ENCODE results near the gene STARD7.
A peak's percentile ranks its signal among the peaks of the same experiment; 100 is the strongest.
"Not testable (repeated sequence)": the region's sequence is repeated elsewhere in the genome, so short reads cannot be mapped to it uniquely, and the experiment has no call there.

STARD7 gene

DNA sequence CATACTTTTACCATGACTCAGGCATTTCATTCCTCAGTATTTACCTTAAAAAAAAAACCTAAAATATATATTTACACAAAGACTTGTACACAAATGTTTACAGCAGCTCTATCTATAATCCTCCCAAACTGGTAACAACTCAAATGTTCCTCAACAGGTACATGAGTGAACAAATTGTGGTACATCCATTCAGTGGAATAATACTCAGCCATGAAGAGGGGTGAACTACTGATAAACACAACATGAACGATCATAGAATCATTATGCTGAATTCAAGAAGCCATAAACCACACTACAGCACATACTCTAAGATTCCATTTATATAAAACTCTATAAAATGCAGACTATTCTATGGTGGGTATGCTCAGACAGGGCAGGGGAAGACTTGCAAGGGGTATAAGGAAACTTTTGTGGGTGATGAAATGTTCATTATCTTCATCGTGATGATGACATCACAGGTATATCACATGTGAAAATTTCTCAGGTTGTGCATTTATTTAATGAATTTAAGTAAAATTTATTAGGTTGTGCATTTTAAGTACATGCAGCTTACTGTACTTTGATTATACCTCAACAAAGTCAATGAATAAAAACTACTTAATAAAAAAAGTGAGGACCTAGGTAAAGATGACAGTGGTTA, 38.6 kb downstream of the STARD7 start:
- Mint-ChIP-seq H3K4me1 (peaks cover 42% of the 10 kb centered on the region), H3K36me3 (peaks cover under 1% of the 10 kb centered on the region), H3K9me3 (no peaks in the 10 kb centered on the region), H3K4me3 (no peak overlapping the region), H3K27ac (no peak overlapping the region)
- DNase-seq (ENCODE audit: low spot score in 2 of 2) (no peak), ATAC-seq (no peak)

- Mint-ChIP-seq H3K27ac (no peak overlapping the region), H3K4me1 (peaks cover 55% of the 10 kb centered on the region), H3K36me3 (peaks cover 23% of the 10 kb centered on the region), H3K9me3 (no peaks in the 10 kb centered on the region), H3K4me3 (peak overlapping the region; percentile 9)
- DNase-seq (ENCODE audit: low spot score in 2 of 2), result no peak
- ATAC-seq, result no peak
Measured at GRCh38 chr2:96167407-96168013, 41.1 kb downstream of the STARD7 start.

DNA sequence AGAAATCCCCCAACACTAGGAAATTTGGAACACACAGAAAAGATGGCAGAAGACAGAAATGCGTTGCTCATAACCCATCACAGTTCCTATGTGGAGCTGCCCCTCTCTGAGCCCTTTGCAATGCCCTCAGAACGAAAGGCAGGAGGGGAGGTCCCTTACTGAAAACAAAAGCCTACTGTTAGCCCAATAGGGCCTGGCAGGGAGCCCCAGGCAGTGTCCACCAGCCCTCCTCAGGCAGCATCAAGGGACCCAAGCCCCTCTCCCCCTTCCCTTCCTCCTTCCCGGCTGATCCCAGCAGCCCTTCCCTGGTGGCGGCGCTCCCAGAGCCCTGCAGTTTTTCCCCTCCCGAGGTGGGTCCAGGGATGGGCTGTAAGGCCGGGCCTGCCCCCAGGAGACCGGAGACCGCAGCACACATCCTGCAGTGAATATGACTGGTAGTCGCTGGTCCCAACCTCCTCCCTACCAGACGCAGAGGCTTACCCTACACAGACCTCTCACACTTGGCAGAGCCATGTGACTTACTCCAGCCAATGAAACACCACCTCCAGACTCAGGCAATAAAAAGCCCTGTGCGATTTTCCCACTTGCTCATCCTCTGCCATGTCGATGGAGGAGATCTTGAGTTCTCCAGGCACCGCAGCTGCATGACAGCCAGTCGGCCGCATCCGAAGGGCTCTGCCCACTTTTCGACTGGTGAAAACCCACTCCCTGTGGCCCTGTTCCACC, 44.0 kb downstream of the STARD7 start:
- DNase-seq (ENCODE audit: low spot score in 2 of 2) (peak; percentile 70 to 93), ATAC-seq (peak; percentile 91)
- peak overlapping the region; percentile 98 for H3K27ac Mint-ChIP-seq
- peak overlapping the region; percentile 79 for H3K4me3 Mint-ChIP-seq
- peaks cover 30% of the 10 kb centered on the region for H3K36me3 Mint-ChIP-seq
- H3K4me1 Mint-ChIP-seq, result peaks cover 70% of the 10 kb centered on the region
- H3K9me3 Mint-ChIP-seq, result peaks cover 3% of the 10 kb centered on the region

- ATAC-seq, result peak; percentile 72
- H3K4me3 Mint-ChIP-seq, result peak overlapping the region; percentile 79
- DNase-seq (ENCODE audit: low spot score in 2 of 2), result peak; percentile 68 to 90
- H3K4me1 Mint-ChIP-seq, result peaks cover 77% of the 10 kb centered on the region
- H3K9me3 Mint-ChIP-seq, result peaks cover 3% of the 10 kb centered on the region
- H3K36me3 Mint-ChIP-seq, result peaks cover 36% of the 10 kb centered on the region
- H3K27ac Mint-ChIP-seq, result peak overlapping the region; percentile 98
Measured at GRCh38 chr2:96163768-96164429, 44.7 kb downstream of the STARD7 start.

DNA sequence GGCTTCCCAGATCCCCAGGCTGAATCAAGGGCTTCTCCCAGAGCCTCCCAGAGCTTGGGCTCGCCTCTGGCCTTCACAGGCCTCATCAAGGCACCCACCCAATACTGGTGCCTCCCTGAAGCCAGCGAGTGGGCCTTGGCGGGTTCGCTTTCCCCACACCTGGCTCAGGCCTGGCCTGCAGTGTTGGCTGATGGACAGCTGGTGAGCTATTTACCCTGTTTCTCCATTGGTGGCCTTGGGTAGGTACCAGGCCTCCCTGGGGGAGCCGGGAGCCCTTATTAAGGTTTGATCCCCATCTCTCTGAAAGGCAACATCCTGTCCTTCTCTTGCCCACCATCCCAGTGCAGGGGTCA, 45.2 kb downstream of the STARD7 start:
- peak in 1 of 2 donors; percentile 71 for DNase-seq (ENCODE audit: low spot score in 2 of 2)
- no peak for ATAC-seq
- Mint-ChIP-seq H3K36me3 (peaks cover 36% of the 10 kb centered on the region), H3K4me1 (peaks cover 81% of the 10 kb centered on the region), H3K4me3 (peak overlapping the region; percentile 79), H3K27ac (peak overlapping the region; percentile 98), H3K9me3 (peaks cover 3% of the 10 kb centered on the region)

GRCh38 chr2:96161898-96162297, 46.7 kb downstream of the STARD7 start:
- H3K4me3 Mint-ChIP-seq, result peak overlapping the region; percentile 79

GRCh38 chr2:96160366-96160765, 48.3 kb downstream of the STARD7 start:
- not testable (repeated sequence) for ATAC-seq; H3K4me3 Mint-ChIP-seq; H3K9me3 Mint-ChIP-seq; DNase-seq (ENCODE audit: low spot score in 2 of 2)
- peaks cover 44% of the 10 kb centered on the region for H3K36me3 Mint-ChIP-seq
- peaks cover 96% of the 10 kb centered on the region for H3K4me1 Mint-ChIP-seq
- peak overlapping the region; percentile 96 for H3K27ac Mint-ChIP-seq

More at GRCh38 chr2:96161898-96162297, 46.7 kb downstream of the STARD7 start:
- DNase-seq (ENCODE audit: low spot score in 2 of 2) (no peak), ATAC-seq (no peak)
- H3K36me3 Mint-ChIP-seq, result peaks cover 44% of the 10 kb centered on the region
- peaks cover 3% of the 10 kb centered on the region for H3K9me3 Mint-ChIP-seq
- H3K27ac Mint-ChIP-seq, result peak overlapping the region; percentile 98
- H3K4me1 Mint-ChIP-seq, result peaks cover 82% of the 10 kb centered on the region

DNA sequence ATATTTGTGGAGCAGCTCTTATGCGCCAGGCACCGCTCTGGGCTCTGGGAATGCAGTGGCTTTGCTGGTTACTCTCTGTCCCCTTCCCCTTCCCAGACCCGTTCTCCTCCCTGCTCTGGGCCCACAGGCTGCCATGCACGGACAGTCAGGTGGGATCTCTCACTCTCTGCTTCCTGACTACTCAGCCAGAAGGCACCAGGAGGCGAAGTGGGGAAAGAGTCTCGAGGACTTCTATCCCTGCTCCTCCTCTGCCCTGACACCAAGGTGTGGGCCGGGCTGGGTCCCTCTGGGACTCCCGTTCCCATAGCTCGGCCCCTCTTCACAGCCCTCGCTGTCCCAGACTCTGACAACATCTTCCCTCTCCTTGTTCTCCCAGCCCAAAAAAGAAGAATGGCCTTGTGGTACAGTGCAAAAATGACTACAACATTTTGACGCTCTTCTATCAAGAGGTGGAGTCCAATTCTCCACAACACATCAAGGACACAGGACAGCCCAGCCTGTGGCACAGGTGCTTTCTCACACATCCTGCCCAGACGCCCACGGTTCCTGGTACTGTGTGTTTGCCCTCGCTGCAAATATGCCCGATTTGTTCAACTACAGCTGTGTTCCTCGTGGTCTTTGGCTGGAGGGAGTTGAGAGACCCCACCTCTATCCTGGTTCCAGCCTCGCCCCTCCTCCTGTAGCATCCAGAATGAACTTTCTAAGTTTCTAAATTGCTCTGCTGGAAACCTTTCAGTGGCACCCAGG, 49.4 kb downstream of the STARD7 start:
- peaks cover 3% of the 10 kb centered on the region for H3K9me3 Mint-ChIP-seq
- no peak for ATAC-seq
- H3K36me3 Mint-ChIP-seq, result peaks cover 37% of the 10 kb centered on the region
- peak overlapping the region; percentile 74 for H3K4me3 Mint-ChIP-seq
- peaks cover 96% of the 10 kb centered on the region for H3K4me1 Mint-ChIP-seq
- H3K27ac Mint-ChIP-seq, result peak overlapping the region; percentile 96
- DNase-seq (ENCODE audit: low spot score in 2 of 2), result no peak

DNA sequence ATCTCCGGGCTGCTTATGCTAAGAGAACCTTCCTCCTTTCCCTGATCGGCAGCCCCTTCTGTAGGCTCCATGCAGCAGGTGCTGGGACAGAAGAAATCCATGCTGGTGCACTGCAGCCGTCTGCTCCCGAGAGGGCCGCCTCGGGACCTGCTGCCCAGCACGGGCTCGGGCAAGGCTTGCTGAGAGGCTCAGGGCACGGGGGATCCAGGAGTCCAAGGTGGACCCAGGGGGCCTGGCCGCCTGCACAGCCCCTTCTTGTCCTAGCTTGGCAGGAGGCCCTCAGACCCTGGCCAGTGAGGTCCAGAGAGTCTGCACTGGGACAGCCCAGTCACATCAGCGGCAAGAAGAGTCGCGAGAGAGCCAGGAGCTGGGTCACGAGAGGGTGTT, 50.1 kb downstream of the STARD7 start:
- Mint-ChIP-seq H3K36me3 (peaks cover 30% of the 10 kb centered on the region), H3K4me3 (peak overlapping the region; percentile 74), H3K9me3 (peaks cover 3% of the 10 kb centered on the region), H3K27ac (peak overlapping the region; percentile 96), H3K4me1 (peaks cover 93% of the 10 kb centered on the region)
- ATAC-seq, result no peak
- no peak for DNase-seq (ENCODE audit: low spot score in 2 of 2)

DNA sequence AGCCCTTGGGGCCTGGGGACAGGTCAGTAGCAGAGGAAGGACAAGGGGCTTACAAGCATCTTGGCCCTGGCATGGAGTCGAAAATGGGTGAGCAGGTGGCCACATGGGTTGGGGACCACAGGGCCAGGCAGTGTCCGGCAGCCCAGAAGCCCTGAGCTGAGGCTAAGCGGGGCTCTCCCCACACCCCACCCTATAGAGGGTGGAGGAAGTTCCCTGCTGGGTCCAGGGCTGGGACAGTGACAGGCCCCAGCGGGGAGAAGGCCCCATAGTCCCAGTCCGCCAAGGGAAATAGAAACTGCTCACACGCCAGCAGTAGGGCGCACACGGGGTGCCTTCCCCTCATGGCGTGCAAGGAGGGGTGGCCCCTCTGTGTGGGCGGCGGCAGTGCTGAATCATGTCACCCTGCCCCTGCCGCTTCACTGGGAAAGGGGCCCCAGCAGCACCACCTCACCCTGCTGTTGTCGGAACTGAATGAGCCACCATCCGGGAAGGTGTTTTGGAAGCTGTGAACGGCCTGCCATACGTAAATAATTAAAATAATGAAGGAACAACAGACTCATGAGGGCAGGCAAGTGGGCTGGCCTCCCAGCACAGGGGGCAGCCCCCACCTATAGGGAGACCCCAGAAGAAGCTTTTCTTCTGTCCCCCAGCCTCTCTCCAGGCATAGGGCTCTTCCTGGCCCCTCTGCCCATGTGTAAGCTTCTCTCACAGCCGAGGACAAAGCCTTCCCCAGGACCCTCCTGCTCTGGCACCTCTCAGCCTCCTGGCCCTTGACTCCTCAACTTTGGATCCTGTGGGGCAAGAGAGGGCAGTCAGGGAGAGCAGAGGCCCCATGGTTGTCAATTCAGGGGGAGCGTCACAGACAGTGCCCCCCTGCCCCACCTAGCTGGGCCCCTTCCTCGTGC, 50.7 kb downstream of the STARD7 start:
- Mint-ChIP-seq H3K9me3 (peaks cover 3% of the 10 kb centered on the region), H3K27ac (peak overlapping the region; percentile 96), H3K36me3 (peaks cover 26% of the 10 kb centered on the region), H3K4me3 (peak overlapping the region; percentile 74), H3K4me1 (peaks cover 93% of the 10 kb centered on the region)
- DNase-seq (ENCODE audit: low spot score in 2 of 2), result peak; percentile 80 to 94
- ATAC-seq, result peak; percentile 91

DNA sequence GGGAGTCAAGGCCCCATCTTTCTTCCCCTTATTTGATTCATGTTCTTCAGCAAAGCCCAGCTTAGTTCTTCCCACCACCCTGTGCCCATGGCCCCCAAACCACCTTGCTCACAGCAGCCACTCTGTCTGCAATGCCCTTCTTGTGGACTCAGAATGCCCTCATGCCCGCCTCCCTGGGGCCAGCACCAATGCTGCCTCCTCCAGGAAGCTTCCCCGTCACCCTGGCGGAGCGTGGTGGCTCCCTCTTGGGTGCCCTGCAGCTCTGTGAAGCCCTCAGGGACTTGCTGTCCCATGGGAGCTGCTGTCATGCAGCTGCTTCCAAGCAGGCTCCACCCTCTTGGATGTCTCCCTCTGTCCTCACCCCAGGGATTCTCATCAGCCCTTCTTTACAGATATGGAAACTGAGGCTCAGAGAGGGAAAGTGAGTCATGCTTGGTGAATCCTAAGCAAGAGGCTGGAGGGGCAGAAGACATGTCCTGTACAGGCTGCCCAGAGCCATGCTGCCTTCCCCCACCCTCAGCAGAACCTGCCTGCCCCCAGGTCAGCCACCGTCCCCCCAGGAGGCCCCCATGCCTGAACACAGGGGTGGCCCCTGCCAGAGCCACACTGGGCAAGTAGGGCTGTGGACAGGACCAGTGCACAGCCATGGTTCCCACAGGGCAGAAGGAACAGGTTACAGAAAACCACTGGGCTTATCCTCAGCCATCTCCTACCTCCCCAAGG, 51.5 kb downstream of the STARD7 start:
- peaks cover 93% of the 10 kb centered on the region for H3K4me1 Mint-ChIP-seq
- peak overlapping the region; percentile 74 for H3K4me3 Mint-ChIP-seq
- H3K27ac Mint-ChIP-seq, result peak overlapping the region; percentile 96
- H3K36me3 Mint-ChIP-seq, result peaks cover 20% of the 10 kb centered on the region
- H3K9me3 Mint-ChIP-seq, result peaks cover 3% of the 10 kb centered on the region
- ATAC-seq (peak; percentile 2), DNase-seq (ENCODE audit: low spot score in 2 of 2) (no peak)

DNA sequence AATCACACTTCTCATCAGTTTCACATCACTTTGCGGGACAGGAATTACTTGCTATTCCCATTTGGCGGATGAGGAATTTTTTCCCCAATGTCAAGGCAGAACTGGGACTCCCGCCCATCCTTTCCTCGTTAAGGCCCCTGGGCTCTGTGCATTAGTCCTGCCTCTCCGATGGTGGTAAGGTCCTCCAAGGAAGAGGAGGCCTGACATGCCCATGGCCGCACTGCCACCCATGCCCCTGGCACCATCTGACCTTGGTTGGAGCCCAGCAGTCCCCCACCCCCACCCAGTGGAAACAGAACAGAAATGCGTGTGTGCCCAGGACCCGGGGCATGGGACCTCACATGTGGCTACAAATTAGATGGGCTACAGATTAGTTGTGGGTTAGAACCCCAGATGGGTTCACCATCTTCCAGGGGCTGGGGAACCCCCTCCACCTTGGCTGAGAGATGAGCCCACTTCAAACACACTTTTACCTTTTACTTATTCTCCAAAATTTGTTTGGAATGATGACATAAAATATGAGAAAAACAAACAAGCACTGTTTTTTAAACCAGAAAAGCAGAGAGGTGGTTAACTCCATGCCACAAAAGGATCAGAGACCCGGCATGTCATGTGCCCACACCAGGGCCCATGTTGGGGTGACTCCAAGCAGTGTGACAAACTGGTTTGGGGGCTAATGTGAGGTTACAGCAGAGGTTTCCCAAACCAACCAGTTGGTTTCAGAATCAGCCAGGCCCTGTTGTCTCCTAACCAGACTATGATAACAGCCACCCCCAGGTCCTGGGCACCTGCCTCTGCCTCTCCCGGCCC, 52.4 kb downstream of the STARD7 start:
- DNase-seq (ENCODE audit: low spot score in 2 of 2) (peak; percentile 47 to 79), ATAC-seq (peak; percentile 69)
- Mint-ChIP-seq H3K36me3 (peaks cover 14% of the 10 kb centered on the region), H3K27ac (peak overlapping the region; percentile 96), H3K9me3 (peaks cover 3% of the 10 kb centered on the region), H3K4me1 (peaks cover 93% of the 10 kb centered on the region), H3K4me3 (peak overlapping the region; percentile 74)
